T-cell (primary cell): ENCODE results near the gene APOD. TPM values are rescaled to one million over a fixed set of nuclear protein-coding genes. Genes with fewer than 3 reads are reported as not detected.

Source experiments
- ATAC-seq, 4 experiments: fragments of 200-7000 bp in 3 of 4; fragments of 150-1000 bp in 1 of 4; cut with Tn5 transposase; replicated peaks in 1 of 4; 1 replicate in 3 of 4; 2 replicates in 1 of 4; pipeline ENCODE4 v1.10.0; 2021; ENCODE audit warnings: moderate library complexity in 3 of 4, mild to moderate bottlenecking in 2 of 4, moderate number of reproducible peaks in 1 of 4
- CTCF ChIA-PET, 2 donors: fragments of 300-600 bp; sonication (Branson Sonifier 250); formaldehyde crosslinking; loops; one replicate each; lab custom pipeline; 2022; ENCODE audit warnings: antibody characterized with exemption in 2 of 2; lab: Charles Lee
- POLR2A ChIA-PET, 2 donors: fragments of 300-600 bp; sonication (Branson Sonifier 250); formaldehyde crosslinking; loops; one replicate each; lab custom pipeline; 2022; ENCODE audit warnings: antibody characterized with exemption in 2 of 2; lab: Charles Lee
- DNase-seq, 35 experiments: peaks; one replicate each; pipeline versions ENCODE4 v3.0.0 to v3.0.0-alpha.2; 2013 to 2023
- H3K27ac ChIP-seq: one replicate; pipeline ENCODE4 v1.5.1; 2013; ENCODE audit warnings: low read length
- H3K27me3 ChIP-seq, 2 experiments: replicated peaks in 1 of 2; 1 replicate in 1 of 2; 2 replicates in 1 of 2; pipeline versions ENCODE4 v1.6.1 to v1.7.0; 2013; ENCODE audit warnings: low read length in 1 of 2, mixed read lengths in 1 of 2; ENCODE audit not compliant: control insufficient read depth in 2 of 2, insufficient read depth in 2 of 2; ENCODE audit errors: extremely low read depth in 1 of 2
- H3K36me3 ChIP-seq, 2 donors: 1 replicate in 1 of 2; 2 replicates in 1 of 2; pipeline versions ENCODE4 v1.6.1 to v1.7.0; 2013; ENCODE audit warnings: low read length in 1 of 2; ENCODE audit not compliant: control insufficient read depth in 2 of 2, insufficient read depth in 1 of 2; ENCODE audit errors: extremely low read depth in 1 of 2
- H3K4me1 ChIP-seq, 2 experiments: 1 replicate in 1 of 2; 2 replicates in 1 of 2; pipeline versions ENCODE4 v1.6.1 to v1.7.0; 2013; ENCODE audit warnings: low read length in 2 of 2, mixed read lengths in 1 of 2; ENCODE audit not compliant: insufficient read depth in 2 of 2, control insufficient read depth in 1 of 2; ENCODE audit errors: extremely low read depth in 1 of 2
- H3K4me3 ChIP-seq, 2 donors: 1 replicate in 1 of 2; 2 replicates in 1 of 2; pipeline versions ENCODE4 v1.5.1 to v1.7.0; 2013; ENCODE audit warnings: mild to moderate bottlenecking in 2 of 2, low read length in 1 of 2, moderate library complexity in 1 of 2; ENCODE audit not compliant: control insufficient read depth in 1 of 2; ENCODE audit errors: extremely low read depth in 1 of 2
- H3K9me3 ChIP-seq: 2 replicates; pipeline ENCODE4 v1.7.0; 2013
- H3K27ac Mint-ChIP-seq, 2 donors: one replicate each; pipeline ENCODE4 v1.8.0; 2020 to 2021; ENCODE audit warnings: mild to moderate bottlenecking in 2 of 2, mixed read lengths in 2 of 2
- H3K27me3 Mint-ChIP-seq, 2 donors: one replicate each; pipeline ENCODE4 v1.8.0; 2021 to 2022; ENCODE audit warnings: mixed read lengths in 2 of 2
- H3K36me3 Mint-ChIP-seq: one replicate; pipeline ENCODE4 v1.8.0; 2021; ENCODE audit warnings: mixed read lengths
- H3K4me1 Mint-ChIP-seq, 3 donors: one replicate each; pipeline ENCODE4 v1.8.0; 2020 to 2022; ENCODE audit warnings: mixed read lengths in 3 of 3, mild to moderate bottlenecking in 1 of 3
- H3K4me3 Mint-ChIP-seq, 3 donors: one replicate each; pipeline ENCODE4 v1.8.0; 2020 to 2022; ENCODE audit warnings: mild to moderate bottlenecking in 3 of 3, mixed read lengths in 3 of 3, moderate library complexity in 3 of 3
- H3K9me3 Mint-ChIP-seq, 3 donors: one replicate each; pipeline ENCODE4 v1.8.0; 2020 to 2022; ENCODE audit warnings: mixed read lengths in 3 of 3
- WGBS: methylation state at CpG from one replicate; pipeline ENCODE4 v1.1.5; 2013; ENCODE audit warnings: missing lambda C conversion rate; ENCODE audit not compliant: insufficient coverage; 5-methylcytosine and 5-hydroxymethylcytosine counted together
- total RNA-seq, 35 experiments: library from RNA in 6 of 35; stranded (reverse) in 6 of 35; fragments of 120-200 nt in 1 of 35; gene quantifications; one replicate each; pipeline versions ENCODE4 v1.2.1 to v1.2.4 and lab custom pipeline; 2013 to 2026

APOD gene
- total RNA-seq, 5 donors from 2014 or later (not counting 1 experiment from before 2014, with no cell fraction given), result 0.55 TPM; not detected in 4

GRCh38 chr3:195551381-195551978 lies 32.3 kb downstream of the APOD start:
- Mint-ChIP-seq H3K27me3 (no peaks in the 10 kb centered on the region), H3K27ac (peak overlapping the region; percentile 97 to 99), H3K9me3 (no peaks in the 10 kb centered on the region), H3K4me1 (peaks cover 82 to 90% (median 88%) of the 10 kb centered on the region in 3 donors), H3K4me3 (peak overlapping the region; percentile 45 to 93 (median 85)), H3K36me3 (no peaks in the 10 kb centered on the region)
- Histone ChIP-seq H3K27ac (peak overlapping the region; percentile 95), H3K4me1 (peaks cover 51 to 82% of the 10 kb centered on the region in 2 experiments), H3K4me3 (no peak overlapping the region), H3K36me3 (no peaks in the 10 kb centered on the region), H3K27me3 (no peaks in the 10 kb centered on the region), H3K9me3 (no peaks in the 10 kb centered on the region)
- CTCF ChIA-PET, result interaction anchor here (0.6 to 1.4 kb wide), 6 partner anchors 15 to 1441 kb away, joined by 3 to 4 read pairs (median 4); no protein-coding TSS in a partner anchor
- DNase-seq (no peak), ATAC-seq (no peak)
- WGBS, result 79% methylated on average over 2 of the region's 7 CpGs
- POLR2A ChIA-PET, result interaction anchor here in 1 of 2 donors (0.6 kb wide), 1 partner anchor 29 kb away, joined by 3 read pairs; no protein-coding TSS in a partner anchor

GRCh38 chr3:195550723-195551122 lies 33.0 kb downstream of the APOD start:
- H3K27me3 ChIP-seq, result no peaks in the 10 kb centered on the region
- no peaks in the 10 kb centered on the region for H3K9me3 Mint-ChIP-seq
- peak in 1 of 35 experiments; percentile 57 for DNase-seq
- peak overlapping the region; percentile 95 for H3K27ac ChIP-seq
- no peaks in the 10 kb centered on the region for H3K9me3 ChIP-seq
- H3K36me3 ChIP-seq, result no peaks in the 10 kb centered on the region
- peaks cover 58 to 81% of the 10 kb centered on the region in 2 experiments for H3K4me1 ChIP-seq
- H3K27me3 Mint-ChIP-seq, result no peaks in the 10 kb centered on the region
- POLR2A ChIA-PET, result interaction anchor here in 1 of 2 donors (0.6 kb wide), 2 partner anchors 10 to 1933 kb away, joined by 5 to 7 read pairs; no protein-coding TSS in a partner anchor
- peak overlapping the region; percentile 97 to 99 for H3K27ac Mint-ChIP-seq
- 0% methylated on average over 3 of the region's 4 CpGs for WGBS
- H3K4me1 Mint-ChIP-seq, result peaks cover 84 to 91% (median 88%) of the 10 kb centered on the region in 3 donors
- no peaks in the 10 kb centered on the region for H3K36me3 Mint-ChIP-seq
- ATAC-seq, result no peak
- H3K4me3 Mint-ChIP-seq, result peak overlapping the region; percentile 85 to 93 (median 86)
- H3K4me3 ChIP-seq, result peak overlapping the region in 1 of 2 donors; percentile 51
- CTCF ChIA-PET, result interaction anchor here (0.5 to 1.8 kb wide), 11 partner anchors 8 to 878 kb away, joined by 3 to 9 read pairs (median 4); partner anchors contain the start of genes LSG1 (in 1 of the 2) and XXYLT1 (in 1 of the 2)

- peaks cover 85 to 91% (median 88%) of the 10 kb centered on the region in 3 donors for H3K4me1 Mint-ChIP-seq
- no peaks in the 10 kb centered on the region for H3K36me3 ChIP-seq
- H3K36me3 Mint-ChIP-seq, result no peaks in the 10 kb centered on the region
- WGBS, result 0% methylated on average over 5 of the region's 9 CpGs
- H3K4me1 ChIP-seq, result peaks cover 64 to 82% of the 10 kb centered on the region in 2 experiments
- peak overlapping the region; percentile 95 for H3K27ac ChIP-seq
- CTCF ChIA-PET, result interaction anchor here (0.6 to 1.8 kb wide), 8 partner anchors 9 to 878 kb away, joined by 3 to 9 read pairs (median 4); partner anchors contain the start of genes LSG1 (in 1 of the 2) and XXYLT1 (in 1 of the 2)
- H3K27me3 Mint-ChIP-seq, result no peaks in the 10 kb centered on the region
- no peaks in the 10 kb centered on the region for H3K9me3 Mint-ChIP-seq
- peak overlapping the region; percentile 97 to 99 for H3K27ac Mint-ChIP-seq
- ATAC-seq (peak; percentile 86 to 90 (median 88)), DNase-seq (peak; percentile 68 to 96 (median 83))
- H3K4me3 Mint-ChIP-seq, result peak overlapping the region; percentile 85 to 93 (median 86)
- POLR2A ChIA-PET, result interaction anchor here in 1 of 2 donors (0.5 to 1.6 kb wide), 3 partner anchors 12 to 1317 kb away, joined by 4 read pairs; no protein-coding TSS in a partner anchor
- H3K27me3 ChIP-seq, result no peaks in the 10 kb centered on the region
- no peaks in the 10 kb centered on the region for H3K9me3 ChIP-seq
- peak overlapping the region; percentile 1 to 51 for H3K4me3 ChIP-seq
Observed at GRCh38 chr3:195549931-195550519, 33.7 kb downstream of the APOD start.

GRCh38 chr3:195548987-195549386 lies 34.8 kb downstream of the APOD start:
- Histone ChIP-seq H3K27me3 (no peaks in the 10 kb centered on the region), H3K4me1 (peaks cover 75 to 87% of the 10 kb centered on the region in 2 experiments), H3K9me3 (no peaks in the 10 kb centered on the region), H3K36me3 (no peaks in the 10 kb centered on the region), H3K27ac (peak overlapping the region; percentile 95), H3K4me3 (peak overlapping the region in 1 of 2 donors; percentile 51)
- Mint-ChIP-seq H3K4me1 (peaks cover 89 to 93% (median 92%) of the 10 kb centered on the region in 3 donors), H3K9me3 (no peaks in the 10 kb centered on the region), H3K4me3 (peak overlapping the region; percentile 67 to 93 (median 85)), H3K27ac (peak overlapping the region; percentile 95 to 97), H3K36me3 (no peaks in the 10 kb centered on the region), H3K27me3 (no peaks in the 10 kb centered on the region)
- ATAC-seq (no peak), DNase-seq (peak in 1 of 35 experiments; percentile 40)
- POLR2A ChIA-PET, result interaction anchor here (1.0 to 1.6 kb wide), 2 partner anchors 11 kb away, joined by 4 read pairs; no protein-coding TSS in a partner anchor
- CTCF ChIA-PET, result interaction anchor here (0.5 to 0.6 kb wide), 3 partner anchors 30 to 1204 kb away, joined by 3 read pairs; no protein-coding TSS in a partner anchor
- WGBS, result no CpG with 5 or more reads among the region's 2 CpGs

GRCh38 chr3:195548501-195548900 lies 35.2 kb downstream of the APOD start:
- Mint-ChIP-seq H3K27ac (peak overlapping the region; percentile 95 to 97), H3K4me1 (peaks cover 91 to 96% (median 93%) of the 10 kb centered on the region in 3 donors), H3K27me3 (no peaks in the 10 kb centered on the region), H3K36me3 (no peaks in the 10 kb centered on the region), H3K4me3 (peak overlapping the region; percentile 67 to 93 (median 69)), H3K9me3 (no peaks in the 10 kb centered on the region)
- Histone ChIP-seq H3K4me3 (peak overlapping the region in 1 of 2 donors; percentile 51), H3K9me3 (no peaks in the 10 kb centered on the region), H3K27me3 (no peaks in the 10 kb centered on the region), H3K4me1 (peaks cover 78 to 89% of the 10 kb centered on the region in 2 experiments), H3K27ac (peak overlapping the region; percentile 95), H3K36me3 (no peaks in the 10 kb centered on the region)
- POLR2A ChIA-PET, result interaction anchor here in 1 of 2 donors (1.0 kb wide), 1 partner anchor 10 kb away, joined by 4 read pairs; no protein-coding TSS in a partner anchor
- CTCF ChIA-PET, result interaction anchor here (0.5 to 0.6 kb wide), 3 partner anchors 30 to 1204 kb away, joined by 3 read pairs; no protein-coding TSS in a partner anchor
- ATAC-seq, result no peak
- peak in 1 of 35 experiments; percentile 31 for DNase-seq

- no peak for DNase-seq
- Mint-ChIP-seq H3K27me3 (no peaks in the 10 kb centered on the region), H3K4me3 (peak overlapping the region; percentile 67 to 93 (median 69)), H3K36me3 (no peaks in the 10 kb centered on the region), H3K27ac (peak overlapping the region; percentile 95 to 97), H3K4me1 (peaks cover 88 to 93% (median 89%) of the 10 kb centered on the region in 3 donors), H3K9me3 (no peaks in the 10 kb centered on the region)
- 82% methylated on average over 7 of the region's 8 CpGs for WGBS
- no peaks in the 10 kb centered on the region for H3K27me3 ChIP-seq
- H3K4me3 ChIP-seq, result peak overlapping the region in 1 of 2 donors; percentile 32
- H3K36me3 ChIP-seq, result no peaks in the 10 kb centered on the region
- H3K9me3 ChIP-seq, result no peaks in the 10 kb centered on the region
- peaks cover 76 to 85% of the 10 kb centered on the region in 2 experiments for H3K4me1 ChIP-seq
- ChIA-PET POLR2A (interaction anchor here in 1 of 2 donors (1.0 kb wide), 1 partner anchor 10 kb away, joined by 4 read pairs; no protein-coding TSS in a partner anchor), CTCF (no interaction called here)
- no peak for ATAC-seq
- H3K27ac ChIP-seq, result peak overlapping the region; percentile 95
Observed at GRCh38 chr3:195548006-195548405, 35.7 kb downstream of the APOD start.
